Measurements from ENCODE around the gene MMP25.
"Not testable (repeated sequence)": the region's sequence is repeated elsewhere in the genome, so short reads cannot be mapped to it uniquely, and the experiment has no call there.

The MMP25 gene

DNA sequence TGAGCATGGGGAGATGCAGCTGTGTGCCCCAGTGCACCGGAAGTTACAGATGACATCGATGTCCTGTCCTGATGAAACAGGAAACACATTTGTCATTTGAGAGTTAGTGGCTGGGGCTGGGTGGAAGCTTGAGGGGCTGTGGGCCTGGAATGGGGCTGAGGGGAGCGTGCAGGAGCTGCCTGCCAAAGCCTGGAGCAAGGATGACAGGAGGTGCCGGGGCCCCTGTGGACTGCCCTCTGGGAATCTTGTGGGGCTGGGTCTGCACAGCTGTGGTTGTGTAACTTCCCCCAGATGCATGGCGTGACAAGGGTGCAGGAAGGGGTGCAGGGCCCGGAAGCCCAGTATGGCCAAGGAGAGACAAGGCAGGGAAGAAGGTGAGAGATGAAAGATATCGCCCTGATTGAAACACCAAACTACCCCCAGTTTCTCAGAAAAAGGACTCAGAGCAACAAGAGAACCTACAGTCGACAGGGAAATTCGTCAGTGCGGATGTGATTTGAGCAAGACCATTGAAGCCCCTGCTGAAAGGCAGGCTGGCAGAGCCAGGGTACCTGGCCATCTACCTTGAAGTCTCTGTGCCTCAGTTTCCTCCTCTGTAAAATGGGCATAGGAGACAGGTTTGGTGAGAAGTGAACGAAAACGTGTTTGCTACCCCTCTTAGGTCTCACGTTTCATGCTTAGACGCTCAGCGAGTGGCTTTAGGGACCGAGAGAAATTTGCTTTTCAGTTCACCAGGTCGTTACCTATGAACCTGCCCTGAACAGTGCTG, 8.8 kb downstream of the MMP25 start:
- no peak for DNase-seq (ENCODE audit: low spot score)
- FAIRE-seq = no peak

DNA sequence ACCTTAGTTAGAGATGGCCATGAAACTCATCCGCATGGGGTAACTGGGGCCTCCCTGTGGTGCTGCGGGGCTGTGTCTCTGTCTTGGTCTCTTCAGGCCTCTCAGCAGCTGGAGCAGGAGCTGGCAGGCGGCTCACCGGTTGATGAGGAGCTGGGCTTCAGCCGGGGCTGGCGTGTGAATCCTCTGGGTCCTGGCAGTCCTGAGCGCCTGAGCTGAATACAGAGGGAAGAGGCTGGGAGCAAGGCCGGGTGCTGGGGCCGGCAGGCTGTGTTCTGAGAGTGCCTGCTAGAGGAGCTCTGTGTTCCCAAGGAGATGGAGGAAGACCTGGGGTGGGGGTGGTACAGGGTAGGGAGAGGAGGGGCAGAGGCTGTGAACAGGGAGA, 9.4 kb downstream of the MMP25 start:
- FAIRE-seq; DNase-seq (ENCODE audit: low spot score): not testable (repeated sequence)

DNA sequence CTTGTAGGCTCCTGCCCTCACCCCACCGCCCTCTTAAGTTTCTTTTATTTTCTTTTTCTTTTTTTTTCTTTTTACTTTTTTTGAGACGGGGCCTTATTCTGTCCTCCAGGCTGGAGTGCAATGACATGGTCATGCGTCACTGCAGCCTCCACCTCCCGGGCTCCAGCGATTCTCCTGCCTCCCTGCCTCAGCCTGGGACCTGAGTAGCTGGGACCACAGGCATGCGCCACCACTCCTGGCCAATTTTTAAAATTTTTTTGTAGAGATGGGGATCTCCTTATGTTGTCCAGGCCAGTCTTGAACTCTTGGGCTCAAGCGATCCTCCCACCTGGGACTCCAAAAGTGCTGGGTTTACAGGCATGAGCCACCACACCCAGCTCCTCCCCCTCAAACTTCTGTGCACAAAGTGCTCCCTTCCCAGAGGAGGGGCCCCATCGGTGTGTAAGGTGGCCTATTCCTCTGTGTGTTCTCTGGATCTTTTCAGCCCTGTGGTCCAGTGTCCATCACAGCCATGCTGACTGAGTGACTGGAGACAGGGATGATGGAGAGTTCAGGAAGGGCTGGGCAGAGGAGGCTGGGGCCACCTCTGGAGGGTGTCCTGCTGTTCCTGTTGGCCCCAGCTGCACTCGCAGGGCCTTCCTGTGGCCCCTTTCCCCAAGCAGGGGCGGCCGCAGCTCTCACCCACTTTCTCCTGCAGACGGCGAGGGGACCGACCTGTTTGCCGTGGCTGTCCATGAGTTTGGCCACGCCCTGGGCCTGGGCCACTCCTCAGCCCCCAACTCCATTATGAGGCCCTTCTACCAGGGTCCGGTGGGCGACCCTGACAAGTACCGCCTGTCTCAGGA, 10.2 kb downstream of the MMP25 start:
- DNase-seq (ENCODE audit: low spot score) (no peak), FAIRE-seq (no peak)

DNA sequence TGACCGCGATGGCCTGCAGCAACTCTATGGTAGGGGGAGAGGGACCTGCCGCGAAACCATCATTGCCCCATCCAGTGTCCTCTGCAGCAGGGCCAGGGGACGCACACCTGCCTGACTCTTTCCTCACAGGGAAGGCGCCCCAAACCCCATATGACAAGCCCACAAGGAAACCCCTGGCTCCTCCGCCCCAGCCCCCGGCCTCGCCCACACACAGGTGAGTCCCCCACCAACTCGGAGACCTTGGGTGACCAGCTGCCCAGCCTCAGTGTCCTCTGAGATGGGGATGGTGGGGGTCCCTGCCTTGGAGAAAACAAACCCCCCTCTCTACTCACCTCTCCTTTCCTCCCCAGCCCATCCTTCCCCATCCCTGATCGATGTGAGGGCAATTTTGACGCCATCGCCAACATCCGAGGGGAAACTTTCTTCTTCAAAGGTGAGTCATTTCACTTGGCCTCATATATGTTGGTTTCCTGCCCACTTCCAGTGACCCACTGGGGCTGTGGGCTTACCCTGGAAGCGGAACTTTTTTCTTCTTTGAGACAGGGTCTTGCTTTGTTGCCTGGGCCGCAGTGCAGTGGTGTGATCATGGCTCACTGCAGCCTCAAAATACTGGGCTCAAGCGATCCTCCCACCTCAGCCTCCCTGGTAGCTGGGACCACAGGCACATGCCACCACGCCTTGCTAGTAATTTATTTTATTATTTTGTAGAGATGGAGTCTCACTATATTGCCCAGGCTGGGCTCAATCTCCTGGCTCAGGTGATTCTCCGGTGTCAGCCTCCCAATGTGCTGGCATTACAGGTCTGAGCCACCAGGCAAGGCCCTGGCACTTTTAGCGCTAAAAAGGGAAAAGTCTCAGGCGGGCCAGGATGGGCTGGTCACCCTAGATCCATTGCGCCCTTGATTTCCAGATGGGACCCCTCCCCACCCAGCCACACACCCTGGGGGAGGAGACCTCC, 11.1 kb downstream of the MMP25 start:
- FAIRE-seq (no peak), DNase-seq (ENCODE audit: low spot score) (no peak)

DNA sequence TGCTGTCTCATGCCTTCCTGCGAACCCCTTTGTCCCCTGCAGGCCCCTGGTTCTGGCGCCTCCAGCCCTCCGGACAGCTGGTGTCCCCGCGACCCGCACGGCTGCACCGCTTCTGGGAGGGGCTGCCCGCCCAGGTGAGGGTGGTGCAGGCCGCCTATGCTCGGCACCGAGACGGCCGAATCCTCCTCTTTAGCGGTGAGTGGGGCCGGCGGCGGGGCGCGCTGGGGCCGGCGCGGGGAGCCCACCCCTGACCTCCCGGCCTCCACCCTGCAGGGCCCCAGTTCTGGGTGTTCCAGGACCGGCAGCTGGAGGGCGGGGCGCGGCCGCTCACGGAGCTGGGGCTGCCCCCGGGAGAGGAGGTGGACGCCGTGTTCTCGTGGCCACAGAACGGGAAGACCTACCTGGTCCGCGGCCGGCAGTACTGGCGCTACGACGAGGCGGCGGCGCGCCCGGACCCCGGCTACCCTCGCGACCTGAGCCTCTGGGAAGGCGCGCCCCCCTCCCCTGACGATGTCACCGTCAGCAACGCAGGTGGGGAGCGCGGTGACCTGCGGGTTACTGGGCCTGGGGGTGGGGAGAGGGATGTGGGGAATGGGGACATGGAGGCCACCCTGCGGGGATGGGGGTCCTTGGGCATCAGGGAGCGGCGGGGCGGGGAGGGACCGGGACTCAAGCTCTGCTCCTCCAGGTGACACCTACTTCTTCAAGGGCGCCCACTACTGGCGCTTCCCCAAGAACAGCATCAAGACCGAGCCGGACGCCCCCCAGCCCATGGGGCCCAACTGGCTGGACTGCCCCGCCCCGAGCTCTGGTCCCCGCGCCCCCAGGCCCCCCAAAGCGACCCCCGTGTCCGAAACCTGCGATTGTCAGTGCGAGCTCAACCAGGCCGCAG, 12.0 kb downstream of the MMP25 start:
- no peak for FAIRE-seq

DNA sequence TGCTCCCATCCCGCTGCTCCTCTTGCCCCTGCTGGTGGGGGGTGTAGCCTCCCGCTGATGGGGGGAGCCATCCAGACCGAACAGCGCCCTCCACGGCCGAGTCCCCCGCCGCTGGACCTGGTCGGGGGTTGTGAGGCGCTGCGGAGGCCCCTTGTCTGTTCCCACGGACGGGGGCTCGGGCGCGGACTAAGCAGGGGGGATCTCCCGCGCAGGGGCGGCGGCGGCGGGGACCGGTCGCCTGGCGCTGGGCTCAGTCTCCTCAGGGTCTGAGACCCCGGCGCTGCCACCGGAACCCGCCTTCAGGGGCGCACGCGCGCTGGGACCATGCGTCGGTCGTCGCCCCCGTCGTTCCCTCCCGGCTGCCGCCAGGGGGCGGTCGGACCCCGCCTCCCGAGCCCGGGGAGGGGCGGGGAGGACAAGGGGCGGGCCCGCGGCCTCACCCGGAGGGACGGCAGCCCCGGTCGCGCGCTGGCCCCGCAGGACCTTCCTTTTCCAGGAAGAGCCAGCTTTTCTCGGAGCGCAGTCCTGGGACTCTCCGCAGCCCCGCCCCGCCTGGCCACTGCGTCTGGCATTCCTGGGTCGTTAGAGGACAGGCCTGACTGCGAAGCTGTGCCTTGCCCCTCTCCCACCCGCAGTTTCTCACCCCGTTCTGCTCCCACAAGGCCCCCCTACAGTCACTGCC, 12.8 kb downstream of the MMP25 start:
- FAIRE-seq (peak; percentile 85), DNase-seq (ENCODE audit: low spot score) (peak; percentile 96)

More for the DNA sequence above, 12.0 kb downstream of the MMP25 start:
- peak; percentile 66 for DNase-seq (ENCODE audit: low spot score)

DNA sequence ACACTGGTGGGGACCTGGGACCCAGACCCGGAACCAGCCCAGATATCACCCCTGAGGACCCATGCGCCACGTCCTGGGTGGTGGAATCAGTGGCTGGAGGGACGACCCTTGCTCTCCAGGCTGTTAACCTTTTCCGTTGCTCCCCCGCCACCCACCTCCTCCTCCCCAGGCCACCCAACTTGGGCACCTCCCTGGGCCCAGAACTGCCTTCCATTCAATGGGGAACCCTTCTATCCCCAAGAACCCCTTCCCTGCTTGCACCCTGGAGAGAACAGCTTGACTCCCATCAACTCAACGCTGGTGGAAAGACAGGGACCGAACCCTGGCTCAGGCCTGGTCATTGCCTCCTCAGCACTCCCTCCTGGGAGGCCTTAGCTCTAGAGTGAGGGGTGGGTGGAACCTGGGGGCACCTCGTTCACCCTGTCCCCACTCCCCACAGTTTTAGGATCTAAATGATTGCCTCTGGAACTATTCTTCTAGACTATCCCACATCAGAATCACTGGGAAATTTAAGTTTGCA, 13.4 kb downstream of the MMP25 start:
- no peak for DNase-seq (ENCODE audit: low spot score)
- no peak for FAIRE-seq

DNA sequence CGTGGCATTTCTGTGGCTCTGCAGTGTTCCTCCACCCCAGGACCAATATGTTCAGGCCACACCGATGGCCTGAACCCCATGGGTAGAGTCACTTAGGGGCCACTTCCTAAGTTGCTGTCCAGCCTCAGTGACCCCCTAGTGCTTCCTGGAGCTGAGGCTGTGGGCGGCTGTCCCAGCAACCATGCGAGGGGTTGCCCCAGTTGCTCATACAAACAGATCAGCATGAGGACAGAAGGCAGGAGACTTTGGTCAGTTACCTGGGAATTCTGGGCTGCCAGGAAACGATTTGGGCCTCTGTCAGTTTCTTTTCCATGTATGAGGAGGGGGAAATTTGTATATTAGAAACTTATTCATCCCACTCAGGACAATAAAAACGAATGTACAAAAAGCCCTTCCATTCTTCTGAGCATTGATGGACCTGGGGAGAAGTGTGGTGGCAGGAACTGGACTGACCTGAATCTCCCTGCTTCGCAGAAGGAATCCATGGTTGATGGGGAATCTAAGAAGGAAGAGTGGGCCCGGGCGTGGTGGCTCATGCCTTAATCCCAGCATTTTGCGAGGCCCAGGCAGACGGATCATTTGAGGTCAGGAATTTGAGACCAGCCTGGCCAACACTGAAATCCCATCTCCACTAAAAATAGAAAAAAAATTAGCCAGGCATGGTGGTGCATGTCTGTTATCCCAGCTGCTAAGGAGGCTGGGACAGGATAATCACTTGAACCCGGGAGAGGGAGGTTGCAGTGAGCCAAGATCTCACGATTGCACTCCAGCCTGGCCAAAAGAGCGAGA, 14.2 kb downstream of the MMP25 start:
- no peak for DNase-seq (ENCODE audit: low spot score)
- no peak for FAIRE-seq

DNA sequence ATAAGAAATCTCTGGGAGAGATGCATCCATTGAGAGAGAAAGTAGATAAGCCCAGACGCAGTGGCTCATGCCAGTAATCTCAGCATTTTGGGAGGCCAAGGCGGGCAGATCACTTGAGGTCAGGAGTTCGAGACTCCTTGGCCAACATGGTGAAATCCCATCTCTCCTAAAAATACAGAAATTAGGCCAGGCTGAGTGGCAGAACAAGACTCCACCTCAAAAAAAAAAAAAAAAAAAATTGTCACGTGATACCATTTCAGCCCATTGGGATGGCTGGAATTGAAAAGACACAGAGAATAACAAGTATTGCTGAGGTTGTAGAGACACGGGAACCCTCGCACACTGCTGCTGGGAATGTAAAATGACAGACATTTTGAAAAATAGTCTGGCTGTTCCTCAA, 16.2 kb downstream of the MMP25 start:
- DNase-seq (ENCODE audit: low spot score) (no peak), FAIRE-seq (no peak)

DNA sequence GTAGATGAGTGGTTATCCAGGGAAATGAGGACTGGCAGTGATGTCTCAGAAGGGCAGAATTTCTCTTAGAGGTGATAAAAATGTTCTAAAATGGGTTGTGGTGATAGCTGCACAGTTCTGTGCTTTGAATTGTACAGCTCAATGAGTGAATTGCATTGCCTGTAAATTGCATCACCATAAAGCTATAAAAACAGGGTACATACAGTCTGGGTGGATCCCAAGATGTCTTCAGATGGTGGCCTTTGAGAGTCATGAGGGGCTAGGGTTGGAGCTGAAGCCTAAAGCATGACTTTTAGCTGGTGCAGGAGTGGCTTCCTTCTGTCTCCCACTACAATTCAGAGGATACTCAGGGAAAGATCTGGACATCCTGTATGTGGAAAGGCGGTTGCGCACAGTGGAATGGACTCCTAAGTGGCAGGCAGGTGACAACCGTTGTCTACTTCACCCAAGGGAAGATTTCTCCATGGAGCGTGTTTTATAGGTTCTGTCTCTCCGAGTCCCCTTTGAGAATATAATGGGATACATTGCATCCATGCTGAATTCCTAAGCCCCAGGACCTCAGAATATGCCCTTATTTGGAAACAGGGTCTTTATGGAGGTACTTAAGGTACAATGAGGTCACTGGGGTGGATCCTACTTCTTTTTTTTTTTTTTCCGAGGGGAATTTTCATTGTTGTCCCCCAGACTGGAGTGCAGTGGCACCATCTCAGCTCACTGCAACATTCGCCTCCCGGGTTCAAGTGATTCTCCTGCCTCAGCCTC, 17.4 kb downstream of the MMP25 start:
- DNase-seq (ENCODE audit: low spot score) (no peak), FAIRE-seq (no peak)

DNA sequence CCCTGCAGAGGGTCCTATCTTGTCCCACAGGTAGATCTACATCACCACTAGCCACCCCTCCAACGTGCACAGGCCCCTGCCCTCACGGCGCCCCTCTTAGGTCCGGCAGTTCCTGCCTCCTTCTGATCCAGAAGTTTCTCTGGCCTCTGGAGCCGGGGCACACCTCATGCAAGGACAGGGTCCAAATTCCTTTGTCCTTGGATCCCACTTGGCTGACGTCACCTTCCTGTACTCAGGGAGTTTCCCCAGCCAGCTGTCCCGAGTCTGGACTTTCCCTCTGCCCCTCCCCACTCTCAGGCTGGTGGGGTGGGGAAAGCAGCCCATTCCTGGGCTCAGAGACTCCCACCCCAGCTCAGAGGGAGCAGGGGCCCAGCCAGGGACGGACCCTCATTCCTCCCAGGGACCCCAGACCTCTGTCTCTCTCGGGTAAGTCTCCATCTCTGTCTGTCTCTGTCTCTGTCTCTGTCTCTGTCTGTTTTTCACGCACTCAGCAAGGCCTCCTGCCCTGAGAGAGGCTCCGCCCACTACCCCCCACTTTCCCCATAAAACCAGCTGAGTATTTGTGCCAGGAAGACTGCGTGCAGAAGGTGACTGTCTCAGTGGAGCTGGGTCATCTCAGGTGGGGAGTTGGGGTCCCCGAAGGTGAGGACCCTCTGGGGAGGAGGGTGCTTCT, 18.8 kb downstream of the MMP25 start, which contains the start of gene IL32:
TSS of gene IL32 (plus strand) at position 572 of the 673 bp plus-strand sequence. CDS start 172 bp downstream, outside the sequence.
- FAIRE-seq (no peak), DNase-seq (ENCODE audit: low spot score) (peak; percentile 76)

DNA sequence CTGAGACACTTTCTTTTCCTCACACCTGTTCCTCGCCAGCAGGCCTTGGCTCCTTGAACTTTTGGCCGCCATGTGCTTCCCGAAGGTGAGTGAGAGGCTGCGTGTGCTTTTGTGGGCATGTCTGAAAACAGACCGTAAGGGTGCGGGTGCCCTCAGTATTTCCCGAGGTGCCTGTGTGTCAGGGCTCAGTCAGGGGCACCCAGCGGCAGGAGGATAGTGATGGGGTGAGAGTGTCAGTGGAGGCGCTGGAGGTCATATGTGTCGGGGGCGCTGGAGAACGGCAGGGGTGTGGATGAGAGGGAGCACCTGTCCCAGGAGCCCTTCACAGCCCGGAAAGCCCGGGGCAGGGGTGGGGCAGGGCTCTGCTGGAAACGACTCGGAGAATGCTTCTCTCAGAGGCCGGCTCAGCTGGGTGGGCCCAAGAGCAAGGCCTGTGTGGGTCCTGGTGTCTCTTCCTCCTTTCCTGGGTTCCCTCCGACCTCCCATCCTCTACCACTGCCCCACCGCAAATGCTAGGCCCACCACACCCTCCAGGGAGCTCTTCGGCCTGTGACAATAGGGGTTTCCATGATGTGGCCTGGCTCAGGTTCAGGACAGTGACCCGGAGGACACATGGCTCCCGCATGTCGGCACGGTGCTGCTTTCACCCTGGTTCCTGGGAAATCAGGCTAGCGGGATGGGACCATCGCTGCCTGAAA, 19.5 kb downstream of the MMP25 start:
- DNase-seq (ENCODE audit: low spot score) = no peak
- no peak for FAIRE-seq

DNA sequence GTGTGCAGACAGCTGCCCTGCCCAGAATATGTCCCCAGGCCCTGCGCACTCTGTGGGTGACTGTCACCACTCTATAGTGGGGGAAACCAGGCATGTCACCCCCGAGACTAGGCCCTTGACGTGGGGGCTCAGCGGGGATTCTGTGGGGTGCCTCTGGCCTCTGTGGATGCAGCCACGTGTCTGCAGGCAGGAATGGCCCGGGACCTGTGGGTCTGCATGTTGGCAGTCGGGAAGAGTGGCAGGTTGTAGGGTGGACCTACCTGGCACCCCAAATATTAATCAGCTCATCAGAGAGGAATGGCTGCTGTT, 20.0 kb downstream of the MMP25 start:
- no peak for FAIRE-seq
- no peak for DNase-seq (ENCODE audit: low spot score)

DNA sequence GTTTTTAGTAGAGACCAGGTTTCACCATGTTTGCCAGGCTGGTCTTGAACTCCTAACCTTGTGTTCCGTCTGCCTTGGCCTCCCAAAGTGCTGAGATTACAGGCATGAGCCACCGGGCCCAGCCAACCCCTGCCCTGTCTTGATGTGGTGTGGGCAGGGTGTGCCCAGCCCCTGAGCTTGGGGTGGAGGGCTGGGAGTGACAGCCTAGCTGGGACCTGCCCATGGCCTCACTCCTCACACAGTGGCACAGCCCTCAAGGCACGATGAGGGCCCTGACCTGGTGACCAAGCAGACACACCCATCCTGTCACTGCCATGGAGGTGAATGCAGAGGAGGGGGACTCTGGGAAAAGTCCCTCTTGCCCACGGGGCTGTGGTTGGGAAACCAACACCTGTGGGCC, 22.1 kb downstream of the MMP25 start:
- no peak for DNase-seq (ENCODE audit: low spot score)
- no peak for FAIRE-seq

DNA sequence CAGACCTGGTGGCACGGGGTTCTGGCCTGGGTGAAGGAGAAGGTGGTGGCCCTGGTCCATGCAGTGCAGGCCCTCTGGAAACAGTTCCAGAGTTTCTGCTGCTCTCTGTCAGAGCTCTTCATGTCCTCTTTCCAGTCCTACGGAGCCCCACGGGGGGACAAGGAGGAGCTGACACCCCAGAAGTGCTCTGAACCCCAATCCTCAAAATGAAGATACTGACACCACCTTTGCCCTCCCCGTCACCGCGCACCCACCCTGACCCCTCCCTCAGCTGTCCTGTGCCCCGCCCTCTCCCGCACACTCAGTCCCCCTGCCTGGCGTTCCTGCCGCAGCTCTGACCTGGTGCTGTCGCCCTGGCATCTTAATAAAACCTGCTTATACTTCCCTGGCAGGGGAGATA, 22.8 kb downstream of the MMP25 start:
- DNase-seq (ENCODE audit: low spot score); FAIRE-seq: not testable (repeated sequence)

DNA sequence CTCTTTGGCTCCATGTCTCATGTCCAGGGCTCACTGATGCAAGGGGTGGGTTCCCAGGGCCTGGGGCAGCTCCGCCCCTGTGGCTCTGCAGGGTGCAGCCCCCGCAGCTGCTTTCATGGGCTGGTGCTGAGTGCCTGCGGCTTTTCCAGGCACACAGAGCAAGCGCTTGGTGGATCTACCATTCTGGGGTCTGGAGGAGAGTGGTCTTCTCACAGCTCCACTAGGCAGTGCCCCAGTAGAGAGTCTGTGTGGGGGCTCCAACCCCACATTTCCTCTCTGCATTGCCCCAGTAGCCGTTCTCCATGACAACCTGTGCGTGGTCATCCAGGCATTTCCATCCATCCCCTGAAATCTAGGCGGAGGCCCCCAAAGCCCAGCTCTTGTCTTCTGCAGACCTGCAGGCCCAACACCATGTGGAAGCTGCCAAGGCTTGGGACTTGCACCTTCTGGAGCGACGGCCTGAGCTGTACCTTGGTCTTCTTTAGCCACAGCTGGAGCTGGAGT, 24.3 kb downstream of the MMP25 start:
- DNase-seq (ENCODE audit: low spot score) (no peak), FAIRE-seq (no peak)

DNA sequence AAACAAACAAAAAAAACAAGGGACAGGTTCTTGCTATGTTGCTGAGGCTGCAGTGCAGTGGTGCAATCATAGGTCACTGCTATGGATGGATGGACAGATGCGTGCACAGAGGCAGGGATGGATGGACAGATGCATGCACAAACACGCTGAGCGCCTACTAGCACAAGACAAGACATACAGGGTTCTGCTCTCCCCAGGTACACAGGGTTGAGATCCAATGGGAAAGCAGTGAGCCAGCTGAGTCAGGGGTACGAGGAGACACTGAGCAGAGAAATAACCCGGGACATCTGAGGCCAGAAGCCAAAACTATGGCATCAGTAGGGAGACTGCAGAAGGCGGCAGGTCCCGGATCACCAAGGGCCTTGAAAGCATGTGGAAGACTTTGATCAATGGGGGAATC, 25.3 kb downstream of the MMP25 start:
- no peak for FAIRE-seq

More for the DNA sequence above, 25.3 kb downstream of the MMP25 start:
- DNase-seq (ENCODE audit: low spot score) = no peak
